ENCODE results near the gene ETF1. TPM values are rescaled to one million over a fixed set of nuclear protein-coding genes. Genes with fewer than 3 reads are reported as not detected.

ETF1 gene
- total RNA-seq, 1 donor from 2014 or later = 153 TPM

DNA sequence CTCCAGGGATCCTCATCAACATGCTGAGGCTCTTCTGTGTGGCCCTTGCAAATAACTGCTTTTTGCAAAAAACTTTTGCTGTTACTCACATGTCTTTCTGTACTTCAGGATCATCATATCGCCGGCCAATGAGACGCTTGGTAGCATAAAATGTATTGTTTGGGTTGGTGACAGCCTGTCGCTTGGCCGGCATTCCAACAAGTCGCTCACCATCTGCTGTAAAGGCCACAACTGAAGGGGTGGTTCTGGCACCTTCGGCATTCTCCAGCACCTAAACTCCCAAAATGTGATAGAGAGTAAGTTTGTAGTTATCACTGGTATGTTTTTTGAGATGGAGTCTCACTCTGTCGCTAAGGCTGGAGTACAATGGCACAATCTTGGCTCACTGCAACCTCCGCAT lies 27.8 kb upstream of the ETF1 start:
- H3K36me3 Mint-ChIP-seq (ENCODE audit: low read depth, unreplicated experiment) = peaks cover 27% of the 10 kb centered on the region
- no peak for FAIRE-seq

DNA sequence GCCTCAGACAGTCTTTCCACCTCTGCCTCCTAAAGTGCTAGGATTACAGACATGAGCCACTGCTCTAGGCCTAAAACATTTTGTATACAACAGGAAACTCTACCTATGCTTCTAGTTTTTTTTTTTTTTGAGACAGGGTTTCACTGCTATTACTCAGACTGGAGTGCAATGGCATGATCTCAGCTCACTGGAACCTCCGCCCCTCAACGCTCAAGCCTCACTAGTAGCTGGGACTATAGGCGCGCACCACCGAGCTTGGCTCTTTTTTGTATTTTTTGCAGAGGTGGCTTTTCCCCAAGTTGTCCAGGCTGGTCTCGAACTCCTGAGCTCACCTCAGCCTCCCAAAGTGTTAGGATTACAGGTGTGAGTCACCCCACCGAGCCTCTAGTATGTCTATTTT lies 26.7 kb upstream of the ETF1 start:
- TF ChIP-seq CTCF (IDR thresholded peaks at IDR 0.05; ENCODE audit: insufficient read depth, low read depth, low read length) (no peak), EZH2 (IDR thresholded peaks at IDR 0.05; ENCODE audit: insufficient read depth, low read length) (no peak)
- Histone ChIP-seq H4K20me1 (ENCODE audit: insufficient read depth, low read length) (peaks cover 90% of the 10 kb centered on the region), H3K4me1 (ENCODE audit: insufficient read depth, low read length) (peaks cover 21% of the 10 kb centered on the region), H3K27ac (ENCODE audit: low read depth, low read length) (no peak overlapping the region), H3K4me2 (ENCODE audit: low read length) (peak overlapping the region; percentile 6), H3K27me3 (ENCODE audit: insufficient read depth, low read length) (no peaks in the 10 kb centered on the region), H3K79me2 (ENCODE audit: insufficient read depth, low read length) (peaks cover 98% of the 10 kb centered on the region), H2AFZ (ENCODE audit: low read depth, low read length) (no peak overlapping the region), H3K9me3 (ENCODE audit: insufficient read depth, low read depth, low read length) (no peaks in the 10 kb centered on the region), H3K4me3 (ENCODE audit: insufficient read depth, low read depth, low read length) (no peak overlapping the region), H3K9ac (ENCODE audit: low read length) (no peak overlapping the region), H3K36me3 (ENCODE audit: insufficient read depth, low read length) (peaks cover 74% of the 10 kb centered on the region)
- Mint-ChIP-seq H3K36me3 (ENCODE audit: low read depth, unreplicated experiment) (peaks cover 27% of the 10 kb centered on the region), H3K9me3 (ENCODE audit: unreplicated experiment) (no peaks in the 10 kb centered on the region), H3K4me3 (ENCODE audit: unreplicated experiment) (peak overlapping the region; percentile 34), H3K27ac (ENCODE audit: unreplicated experiment) (peak overlapping the region; percentile 34), H3K4me1 (ENCODE audit: low read depth, unreplicated experiment) (peaks cover 37% of the 10 kb centered on the region), H3K27me3 (ENCODE audit: low read depth, unreplicated experiment) (no peaks in the 10 kb centered on the region)
- FAIRE-seq = no peak
- peak; percentile 16 for DNase-seq (ENCODE audit: low read depth)

More for the DNA sequence above, 27.8 kb upstream of the ETF1 start:
- no peak overlapping the region for H3K4me2 ChIP-seq (ENCODE audit: low read length)
- H3K9me3 ChIP-seq (ENCODE audit: insufficient read depth, low read depth, low read length) = no peaks in the 10 kb centered on the region
- no peak overlapping the region for H3K9ac ChIP-seq (ENCODE audit: low read length)
- no peak overlapping the region for H2AFZ ChIP-seq (ENCODE audit: low read depth, low read length)
- no peak for DNase-seq (ENCODE audit: low read depth)
- H3K27me3 ChIP-seq (ENCODE audit: insufficient read depth, low read length) = no peaks in the 10 kb centered on the region
- no peak overlapping the region for H3K27ac ChIP-seq (ENCODE audit: low read depth, low read length)
- no peak for TF ChIP-seq EZH2 (IDR thresholded peaks at IDR 0.05; ENCODE audit: insufficient read depth, low read length)
- no peak for TF ChIP-seq CTCF (IDR thresholded peaks at IDR 0.05; ENCODE audit: insufficient read depth, low read depth, low read length)
- H3K36me3 ChIP-seq (ENCODE audit: insufficient read depth, low read length) = peaks cover 63% of the 10 kb centered on the region
- peaks cover 80% of the 10 kb centered on the region for H4K20me1 ChIP-seq (ENCODE audit: insufficient read depth, low read length)
- peaks cover 21% of the 10 kb centered on the region for H3K4me1 ChIP-seq (ENCODE audit: insufficient read depth, low read length)
- Mint-ChIP-seq H3K27me3 (ENCODE audit: low read depth, unreplicated experiment) (no peaks in the 10 kb centered on the region), H3K27ac (ENCODE audit: unreplicated experiment) (peak overlapping the region; percentile 53), H3K4me3 (ENCODE audit: unreplicated experiment) (no peak overlapping the region), H3K9me3 (ENCODE audit: unreplicated experiment) (peaks cover 1% of the 10 kb centered on the region), H3K4me1 (ENCODE audit: low read depth, unreplicated experiment) (peaks cover 35% of the 10 kb centered on the region)
- H3K4me3 ChIP-seq (ENCODE audit: insufficient read depth, low read depth, low read length) = no peak overlapping the region
- H3K79me2 ChIP-seq (ENCODE audit: insufficient read depth, low read length) = peaks cover 93% of the 10 kb centered on the region

DNA sequence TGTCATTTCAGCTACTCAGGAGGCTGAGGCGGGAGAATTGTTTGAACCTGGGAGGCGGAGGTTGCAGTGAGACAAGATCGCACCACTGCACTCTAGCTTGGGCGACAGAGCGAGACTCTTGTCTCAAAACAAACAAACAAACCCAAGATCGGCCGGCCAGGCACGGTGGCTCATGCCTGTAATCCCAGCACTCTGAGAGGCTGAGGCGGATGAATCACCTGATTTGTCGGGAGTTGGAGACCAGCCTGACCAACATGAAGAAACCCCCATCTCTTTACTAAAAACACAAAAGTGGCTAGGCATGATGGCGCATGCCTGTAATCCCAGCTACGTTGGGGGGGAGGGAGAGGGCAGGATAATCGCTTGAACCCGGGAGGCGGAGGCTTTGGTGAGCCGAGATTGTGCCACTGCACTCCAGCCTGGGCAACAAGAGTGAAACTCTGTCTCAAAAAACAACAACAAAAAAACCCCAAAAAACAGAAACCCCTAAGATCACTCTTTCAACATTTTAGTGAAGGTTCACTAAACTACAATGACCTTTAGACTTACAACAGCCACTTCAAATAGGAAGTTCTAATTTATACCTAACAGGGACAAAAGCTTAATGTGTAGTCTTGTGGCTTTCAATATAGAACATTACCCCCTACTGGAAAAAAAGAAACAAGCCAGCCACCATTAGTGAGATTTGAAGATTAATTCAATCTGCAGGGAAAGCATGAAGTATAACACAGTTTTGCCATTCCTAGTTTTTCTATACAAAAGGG lies 25.2 kb upstream of the ETF1 start:
- Histone ChIP-seq H4K20me1 (ENCODE audit: insufficient read depth, low read length) (peaks cover 91% of the 10 kb centered on the region), H2AFZ (ENCODE audit: low read depth, low read length) (no peak overlapping the region), H3K4me3 (ENCODE audit: insufficient read depth, low read depth, low read length) (no peak overlapping the region), H3K4me1 (ENCODE audit: insufficient read depth, low read length) (peaks cover 16% of the 10 kb centered on the region), H3K36me3 (ENCODE audit: insufficient read depth, low read length) (peaks cover 86% of the 10 kb centered on the region), H3K79me2 (ENCODE audit: insufficient read depth, low read length) (peaks cover 98% of the 10 kb centered on the region), H3K9ac (ENCODE audit: low read length) (peak overlapping the region; percentile 30), H3K4me2 (ENCODE audit: low read length) (peak overlapping the region; percentile 25), H3K9me3 (ENCODE audit: insufficient read depth, low read depth, low read length) (no peaks in the 10 kb centered on the region), H3K27me3 (ENCODE audit: insufficient read depth, low read length) (no peaks in the 10 kb centered on the region), H3K27ac (ENCODE audit: low read depth, low read length) (peak overlapping the region; percentile 23)
- H3K27ac Mint-ChIP-seq (ENCODE audit: unreplicated experiment) = peak overlapping the region; percentile 86
- peak; percentile 57 for DNase-seq (ENCODE audit: low read depth)
- no peak for TF ChIP-seq EZH2 (IDR thresholded peaks at IDR 0.05; ENCODE audit: insufficient read depth, low read length)
- TF ChIP-seq CTCF (IDR thresholded peaks at IDR 0.05; ENCODE audit: insufficient read depth, low read depth, low read length) = peak; percentile 21
- peaks cover 38% of the 10 kb centered on the region for H3K4me1 Mint-ChIP-seq (ENCODE audit: low read depth, unreplicated experiment)
- H3K9me3 Mint-ChIP-seq (ENCODE audit: unreplicated experiment) = no peaks in the 10 kb centered on the region
- H3K36me3 Mint-ChIP-seq (ENCODE audit: low read depth, unreplicated experiment) = peaks cover 22% of the 10 kb centered on the region
- no peaks in the 10 kb centered on the region for H3K27me3 Mint-ChIP-seq (ENCODE audit: low read depth, unreplicated experiment)
- FAIRE-seq = no peak
- peak overlapping the region; percentile 72 for H3K4me3 Mint-ChIP-seq (ENCODE audit: unreplicated experiment)

Data from astrocyte (in vitro differentiated cells and primary cell).